Lower leg skin (tissue), 3 donors: ENCODE data around the gene ZFAND3.

ENCODE experiments used
- POLR2A ChIP-seq, 2 donors: fragments of 450-650 bp; IDR thresholded peaks; one replicate each; pipeline ENCODE4 v1.6.1; 2016 to 2017; ENCODE audit warnings: antibody characterized with exemption in 2 of 2, mild to moderate bottlenecking in 1 of 2, moderate library complexity in 1 of 2
- TF ChIP-seq, protein P1 (sequence below), 3 donors: fragments of 450-650 bp; IDR thresholded peaks; one replicate each; pipeline ENCODE4 v1.5.1; 2016; ENCODE audit warnings: antibody characterized with exemption in 3 of 3, mild to moderate bottlenecking in 3 of 3, moderate library complexity in 2 of 3

- TF ChIP-seq POLR2A (IDR thresholded peaks at IDR 0.05), result no peak
- TF ChIP-seq, protein P1, sequence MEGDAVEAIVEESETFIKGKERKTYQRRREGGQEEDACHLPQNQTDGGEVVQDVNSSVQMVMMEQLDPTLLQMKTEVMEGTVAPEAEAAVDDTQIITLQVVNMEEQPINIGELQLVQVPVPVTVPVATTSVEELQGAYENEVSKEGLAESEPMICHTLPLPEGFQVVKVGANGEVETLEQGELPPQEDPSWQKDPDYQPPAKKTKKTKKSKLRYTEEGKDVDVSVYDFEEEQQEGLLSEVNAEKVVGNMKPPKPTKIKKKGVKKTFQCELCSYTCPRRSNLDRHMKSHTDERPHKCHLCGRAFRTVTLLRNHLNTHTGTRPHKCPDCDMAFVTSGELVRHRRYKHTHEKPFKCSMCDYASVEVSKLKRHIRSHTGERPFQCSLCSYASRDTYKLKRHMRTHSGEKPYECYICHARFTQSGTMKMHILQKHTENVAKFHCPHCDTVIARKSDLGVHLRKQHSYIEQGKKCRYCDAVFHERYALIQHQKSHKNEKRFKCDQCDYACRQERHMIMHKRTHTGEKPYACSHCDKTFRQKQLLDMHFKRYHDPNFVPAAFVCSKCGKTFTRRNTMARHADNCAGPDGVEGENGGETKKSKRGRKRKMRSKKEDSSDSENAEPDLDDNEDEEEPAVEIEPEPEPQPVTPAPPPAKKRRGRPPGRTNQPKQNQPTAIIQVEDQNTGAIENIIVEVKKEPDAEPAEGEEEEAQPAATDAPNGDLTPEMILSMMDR (IDR thresholded peaks at IDR 0.05), result no peak
Measured at GRCh38 chr6:37987559-37987958, 168.0 kb downstream of the ZFAND3 start.
